ENCODE results near the gene NOXA1.

DNA sequence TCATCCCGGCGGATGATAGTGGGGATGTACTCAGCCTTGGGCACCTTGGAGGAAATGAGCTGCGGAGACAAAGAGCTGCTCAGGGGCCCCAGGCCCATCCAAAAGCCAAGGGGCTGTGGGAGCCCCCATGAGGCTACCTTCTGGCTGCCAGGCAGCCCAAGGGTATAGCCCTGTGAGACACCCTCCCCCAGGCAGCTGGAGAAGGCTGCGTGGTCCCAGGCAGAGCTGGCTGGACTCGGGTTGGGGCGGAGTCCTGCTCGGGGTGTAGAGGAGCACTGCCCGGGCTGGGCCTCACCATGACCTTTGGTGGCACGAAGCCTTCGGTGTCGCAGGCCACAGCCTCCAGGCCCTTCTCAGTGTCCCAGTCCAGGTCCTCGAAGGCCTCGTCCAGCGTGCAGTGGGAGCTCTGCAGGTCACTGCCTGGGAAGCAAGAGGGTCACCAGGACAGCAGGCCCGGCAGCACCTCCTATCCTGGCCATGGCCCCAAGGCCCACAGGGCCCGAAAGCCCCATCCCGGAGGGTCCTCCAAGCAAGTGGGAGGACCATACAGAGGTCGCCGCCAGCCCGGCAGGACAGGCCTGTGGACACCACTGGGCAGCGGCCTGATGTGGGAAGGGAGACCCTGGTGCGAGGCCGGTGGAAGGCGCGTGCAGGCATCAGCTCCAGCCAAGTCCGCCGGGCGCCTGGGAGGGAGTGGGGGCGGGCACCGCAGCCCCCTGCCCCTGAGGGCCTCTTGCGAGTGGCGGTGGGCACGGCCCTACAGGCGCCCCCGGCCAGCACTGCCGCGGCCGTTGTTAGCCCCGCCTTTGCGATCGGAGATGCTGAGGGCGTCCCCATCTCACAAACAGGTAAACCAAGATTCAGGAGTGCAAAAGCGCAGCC, 29.8 kb downstream of the NOXA1 start:
- TF ChIP-seq, protein P1, sequence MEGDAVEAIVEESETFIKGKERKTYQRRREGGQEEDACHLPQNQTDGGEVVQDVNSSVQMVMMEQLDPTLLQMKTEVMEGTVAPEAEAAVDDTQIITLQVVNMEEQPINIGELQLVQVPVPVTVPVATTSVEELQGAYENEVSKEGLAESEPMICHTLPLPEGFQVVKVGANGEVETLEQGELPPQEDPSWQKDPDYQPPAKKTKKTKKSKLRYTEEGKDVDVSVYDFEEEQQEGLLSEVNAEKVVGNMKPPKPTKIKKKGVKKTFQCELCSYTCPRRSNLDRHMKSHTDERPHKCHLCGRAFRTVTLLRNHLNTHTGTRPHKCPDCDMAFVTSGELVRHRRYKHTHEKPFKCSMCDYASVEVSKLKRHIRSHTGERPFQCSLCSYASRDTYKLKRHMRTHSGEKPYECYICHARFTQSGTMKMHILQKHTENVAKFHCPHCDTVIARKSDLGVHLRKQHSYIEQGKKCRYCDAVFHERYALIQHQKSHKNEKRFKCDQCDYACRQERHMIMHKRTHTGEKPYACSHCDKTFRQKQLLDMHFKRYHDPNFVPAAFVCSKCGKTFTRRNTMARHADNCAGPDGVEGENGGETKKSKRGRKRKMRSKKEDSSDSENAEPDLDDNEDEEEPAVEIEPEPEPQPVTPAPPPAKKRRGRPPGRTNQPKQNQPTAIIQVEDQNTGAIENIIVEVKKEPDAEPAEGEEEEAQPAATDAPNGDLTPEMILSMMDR (conservative IDR thresholded peaks at IDR 0.05; ENCODE audit: low read depth, low read length), result no peak
- TF ChIP-seq EZH2 (IDR thresholded peaks at IDR 0.05; ENCODE audit: borderline replicate concordance, low read depth, low read length, poor library complexity, severe bottlenecking), result no peak
